IMR-90 (cell line): ENCODE data around the gene RPL23. TPM values are rescaled to one million over a fixed set of nuclear protein-coding genes. Genes with fewer than 3 reads are reported as not detected.
A peak's percentile ranks its signal among the peaks of the same experiment; 100 is the strongest.

Source experiments
- CTCF ChIP-seq: conservative IDR thresholded peaks from 2 replicates; pipeline ENCODE4 v1.5.1; 2012; ENCODE audit warnings: mild to moderate bottlenecking, low read depth, low read length, improper control_type of control experiment
- ELK1 ChIP-seq: fragments of 150-350 bp; IDR thresholded peaks from 2 replicates; pipeline ENCODE4 v1.6.1; 2016; ENCODE audit warnings: low read depth, mild to moderate bottlenecking, low read length, moderate library complexity, borderline replicate concordance
- polyA plus RNA-seq, 3 experiments: library from polyadenylated mRNA; depleted of rRNA; stranded (reverse); fragments of >200 nt; gene quantifications; 2 replicates each; pipeline ENCODE4 v1.2.3, GENCODE V29; 2012; ENCODE audit warnings: low replicate concordance in 1 of 3
- total RNA-seq: library from RNA; depleted of rRNA; stranded (reverse); fragments of >200 nt; gene quantifications from 2 replicates; pipeline ENCODE4 v1.2.3, GENCODE V29; 2012

RPL23 gene
- total and polyA plus RNA-seq, 2 of the 4 experiments (the other 2 are of a cell fraction), result 1,170 to 2,308 TPM

- no peak for TF ChIP-seq ELK1
- 0 out of 2 replicates have a peak, but pooled peaks have one; percentile 15 for TF ChIP-seq CTCF
Measured at GRCh38 chr17:38871247-38872015, 17.9 kb upstream of the RPL23 start (continued).
